HG03521 (cell line): ENCODE data around the gene SPATA21.

Experiments
- ATAC-seq: cut with Tn5 transposase; IDR thresholded peaks from one replicate; pipeline ENCODE4 v1.9.1; 2021; ENCODE audit warnings: mild to moderate bottlenecking, moderate library complexity; ENCODE audit not compliant: unreplicated experiment

Gene SPATA21

GRCh38 chr1:16422041-16422440 lies 15.2 kb downstream of the SPATA21 start:
- no peak for ATAC-seq

DNA sequence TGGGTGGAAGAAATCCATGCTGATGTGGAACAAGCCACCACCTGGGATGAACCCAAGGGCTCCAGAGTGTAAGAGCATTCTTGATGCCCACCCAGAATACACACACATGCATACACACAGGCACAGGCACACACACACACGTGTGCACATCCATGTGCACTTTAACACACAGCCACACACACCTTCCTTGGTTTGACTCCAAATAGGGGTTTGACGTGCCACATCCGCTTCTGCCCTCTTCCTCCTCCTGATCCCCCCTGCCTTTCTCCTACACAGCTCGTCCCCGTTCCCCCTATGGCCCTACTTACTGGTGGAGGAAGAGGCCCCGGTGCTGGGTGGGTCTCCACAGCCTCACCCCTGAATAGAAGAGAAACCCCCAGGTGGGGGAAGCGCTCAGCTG lies 16.0 kb downstream of the SPATA21 start:
- no peak for ATAC-seq

DNA sequence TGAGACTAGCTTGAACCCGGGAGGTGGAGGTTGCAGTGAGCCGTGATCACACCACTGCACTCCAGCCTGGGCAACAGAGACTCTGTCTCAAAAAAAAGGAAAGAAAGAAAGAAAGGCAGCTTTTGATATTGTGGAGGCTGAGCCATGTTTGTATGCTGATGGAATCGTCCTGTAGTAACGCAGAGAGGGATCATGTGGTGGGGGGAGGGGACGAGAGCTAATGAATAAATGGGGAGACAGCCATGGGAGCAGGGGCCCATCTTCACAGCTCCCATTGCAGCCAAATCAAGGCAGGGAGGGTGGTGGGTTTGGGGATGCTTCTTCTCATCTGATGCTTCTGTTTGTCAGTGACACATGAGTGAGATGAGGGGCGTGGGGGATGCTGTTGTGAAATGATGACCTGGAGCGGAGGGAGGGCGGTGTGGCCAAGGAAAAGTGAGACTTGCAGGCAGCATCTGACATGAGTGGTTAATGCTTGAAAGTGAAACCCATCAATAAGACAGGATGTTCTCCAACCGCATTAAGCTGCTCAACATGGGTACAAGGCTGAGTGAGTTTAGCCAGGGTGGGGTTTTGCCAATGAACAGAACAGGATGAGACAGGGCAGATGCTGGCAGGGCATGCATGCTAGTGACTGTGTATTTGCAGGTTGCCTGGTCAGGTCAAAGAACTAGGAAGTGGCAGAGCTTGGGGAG lies 16.7 kb downstream of the SPATA21 start:
- ATAC-seq, result peak; percentile 69

DNA sequence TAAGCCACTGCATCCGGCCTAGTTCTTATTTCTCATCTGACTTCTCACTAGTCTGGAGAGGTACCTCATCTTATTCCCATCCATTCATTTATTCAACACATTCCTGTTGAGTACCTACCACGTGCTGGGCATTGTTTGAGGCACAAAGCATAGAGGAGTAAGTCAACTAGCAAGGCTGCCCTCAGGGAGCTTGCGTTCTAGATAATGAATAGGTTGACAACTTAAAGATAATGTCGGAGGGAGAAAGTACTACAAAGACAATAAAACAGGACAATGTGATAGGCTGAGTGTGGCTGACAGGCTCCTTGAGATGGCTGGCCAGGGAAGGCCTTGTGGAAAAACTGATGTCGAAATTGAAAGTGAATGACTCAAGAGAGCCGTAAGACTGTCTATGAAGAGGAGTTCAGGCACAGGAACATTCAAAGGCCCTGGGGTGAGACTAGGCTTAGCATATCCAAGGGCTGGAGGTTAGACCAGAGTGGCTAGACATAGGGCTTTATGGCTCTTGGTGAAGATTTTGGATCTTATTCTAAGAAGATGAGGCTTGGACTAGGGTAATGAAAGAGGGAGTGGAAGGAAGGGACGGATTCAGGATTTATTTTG lies 18.3 kb downstream of the SPATA21 start:
- no peak for ATAC-seq

GRCh38 chr1:16413191-16413590 lies 24.0 kb downstream of the SPATA21 start:
- no peak for ATAC-seq

DNA sequence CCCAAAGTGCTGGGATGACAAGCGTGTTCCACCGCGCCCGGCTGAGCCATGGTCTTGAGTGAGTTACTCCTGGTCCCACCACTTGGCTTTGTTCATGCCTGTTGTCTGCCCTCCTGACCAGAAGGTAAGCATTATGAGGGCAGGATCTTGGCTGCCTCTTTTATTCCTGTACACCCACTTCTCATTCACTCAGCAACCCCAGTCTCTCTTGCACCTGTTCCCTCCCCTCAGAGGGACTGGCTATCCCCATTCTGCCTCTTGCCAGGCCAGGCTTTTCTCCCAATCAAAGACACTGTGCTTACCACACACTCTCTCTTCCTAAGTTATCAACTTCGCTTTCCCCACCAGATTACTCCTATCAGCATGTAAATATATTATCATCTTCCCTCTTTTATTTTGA lies 26.4 kb downstream of the SPATA21 start:
- ATAC-seq, result no peak

DNA sequence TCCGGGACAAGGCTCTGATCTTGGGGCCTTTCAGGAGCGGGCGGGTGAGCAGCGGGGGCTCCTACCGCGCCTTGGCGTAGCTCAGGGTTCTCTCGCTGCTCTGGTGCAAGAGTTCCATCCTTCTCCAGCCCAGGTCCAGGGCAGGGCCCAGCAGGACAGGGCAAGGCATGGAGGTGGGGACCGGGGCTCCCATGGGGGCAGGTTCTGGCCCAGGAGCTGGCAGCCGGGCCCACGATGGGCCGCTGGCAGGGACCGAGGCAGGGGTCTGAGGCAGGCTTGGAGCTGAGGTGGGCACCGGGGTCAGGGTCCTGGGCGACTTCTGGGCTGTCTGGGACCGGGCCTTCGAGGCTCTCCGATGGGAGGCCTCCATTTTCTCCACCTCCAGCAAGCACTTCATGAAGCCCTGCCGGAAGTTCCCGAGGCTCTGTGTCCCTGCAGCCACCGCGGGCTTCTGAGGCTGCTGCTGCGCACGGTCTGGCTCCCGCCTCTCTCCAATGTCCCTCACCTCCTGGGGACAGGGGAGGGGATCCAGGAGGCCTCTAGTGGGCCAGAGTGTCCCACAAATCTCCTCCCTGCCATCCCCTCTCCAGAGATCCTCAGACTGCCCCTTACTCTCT lies 27.6 kb downstream of the SPATA21 start:
- no peak for ATAC-seq

DNA sequence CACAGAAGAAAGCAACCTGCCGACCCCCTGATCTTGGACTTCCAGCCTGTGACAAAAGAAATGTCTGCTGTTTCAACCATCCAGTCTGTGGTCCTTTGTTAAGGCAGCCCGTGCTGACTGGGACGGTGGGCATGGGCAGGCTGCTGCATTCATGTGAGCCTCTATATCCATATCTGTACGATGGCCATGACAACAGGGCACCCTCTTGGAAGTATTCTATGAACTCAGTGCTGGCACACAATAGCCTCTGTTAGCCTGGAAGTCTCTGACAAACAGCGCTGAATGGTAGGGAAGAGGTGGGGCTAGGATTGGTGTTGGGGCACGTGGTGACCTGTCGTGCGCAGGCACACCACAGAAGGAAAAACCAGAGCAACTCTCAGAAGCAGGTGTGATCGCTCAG lies 30.4 kb downstream of the SPATA21 start:
- no peak for ATAC-seq

DNA sequence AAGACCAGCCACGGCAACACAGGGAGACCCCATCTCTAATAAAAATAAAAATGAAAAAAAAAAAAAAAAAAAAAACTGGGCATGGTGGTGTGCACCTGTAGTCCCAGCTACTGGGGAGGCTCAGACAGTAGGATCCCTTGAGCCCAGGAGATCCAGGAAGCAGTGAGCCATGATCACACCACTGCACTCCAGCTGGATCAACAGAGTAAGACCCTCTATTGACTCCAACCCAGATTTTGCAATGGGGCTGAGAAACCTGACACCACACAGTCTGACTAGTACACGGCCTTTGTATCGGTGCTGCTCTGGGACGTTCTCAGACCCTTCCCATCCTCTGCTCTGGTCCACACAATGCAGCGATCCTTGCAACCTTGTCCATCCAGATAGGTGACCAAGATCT lies 31.8 kb downstream of the SPATA21 start:
- ATAC-seq, result no peak

GRCh38 chr1:16402742-16403141 lies 34.5 kb downstream of the SPATA21 start:
- ATAC-seq, result no peak

GRCh38 chr1:16398371-16398953 lies 38.8 kb downstream of the SPATA21 start:
- ATAC-seq, result no peak

DNA sequence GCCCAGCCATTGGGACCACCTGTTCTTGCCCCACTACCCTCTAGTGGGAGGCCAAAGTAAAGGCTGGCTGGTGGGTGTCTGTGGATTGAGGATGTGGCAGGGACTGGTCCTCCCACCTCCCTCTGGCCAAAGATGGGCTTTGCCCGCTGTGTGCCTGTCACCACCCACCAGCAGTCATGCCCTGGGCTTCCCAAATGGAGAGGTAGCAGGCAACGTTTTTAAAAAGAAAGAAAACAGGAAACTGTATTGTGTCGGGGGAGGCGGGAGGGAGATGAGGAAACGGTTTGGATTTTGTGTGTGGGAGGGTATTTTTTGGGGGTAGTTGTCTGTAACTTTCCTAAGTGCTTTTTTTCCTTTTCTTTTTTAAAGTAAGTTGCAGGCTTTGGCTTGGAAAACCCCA lies 40.1 kb downstream of the SPATA21 start:
- no peak for ATAC-seq

DNA sequence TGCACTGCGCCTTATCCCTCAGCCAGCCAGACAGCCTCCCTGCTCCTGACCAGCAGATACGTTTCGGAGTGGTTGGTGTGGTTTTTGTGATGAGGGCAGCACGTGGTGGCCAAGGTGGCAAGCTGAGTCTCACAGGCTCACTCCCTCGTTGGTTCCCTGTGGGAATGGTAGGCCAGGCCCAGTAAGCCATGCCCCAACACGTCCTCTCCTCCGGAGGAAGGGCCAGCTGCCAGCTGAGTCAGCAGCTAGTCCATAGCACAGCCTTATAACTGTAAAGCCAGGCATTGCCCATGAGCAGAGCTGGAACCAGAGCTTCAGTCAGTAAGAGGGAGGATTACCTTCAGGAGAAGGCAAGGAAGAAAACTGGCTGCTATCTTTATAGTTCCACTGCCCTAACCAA lies 40.6 kb downstream of the SPATA21 start:
- no peak for ATAC-seq

DNA sequence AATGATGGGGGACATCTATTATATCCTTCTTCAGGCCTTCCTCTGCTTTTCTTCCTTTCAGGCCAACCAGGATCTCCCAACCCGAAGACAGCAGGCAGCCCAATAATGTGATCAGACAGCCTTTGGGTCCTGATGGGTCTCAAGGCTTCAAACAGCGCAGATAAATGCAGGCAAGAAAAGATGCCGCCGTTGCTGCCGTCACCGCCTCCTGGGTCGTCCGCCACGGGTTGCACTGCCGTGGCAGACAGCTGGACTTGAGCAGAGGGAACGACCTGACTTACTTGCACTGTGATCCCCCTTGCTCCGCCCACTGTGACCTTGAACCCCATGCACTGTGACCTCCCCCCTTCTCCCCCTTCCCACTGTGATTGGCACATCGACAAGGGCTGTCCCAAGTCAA lies 42.2 kb downstream of the SPATA21 start:
- no peak for ATAC-seq

- no peak for ATAC-seq
Measured at GRCh38 chr1:16393570-16394521, 43.4 kb downstream of the SPATA21 start.

DNA sequence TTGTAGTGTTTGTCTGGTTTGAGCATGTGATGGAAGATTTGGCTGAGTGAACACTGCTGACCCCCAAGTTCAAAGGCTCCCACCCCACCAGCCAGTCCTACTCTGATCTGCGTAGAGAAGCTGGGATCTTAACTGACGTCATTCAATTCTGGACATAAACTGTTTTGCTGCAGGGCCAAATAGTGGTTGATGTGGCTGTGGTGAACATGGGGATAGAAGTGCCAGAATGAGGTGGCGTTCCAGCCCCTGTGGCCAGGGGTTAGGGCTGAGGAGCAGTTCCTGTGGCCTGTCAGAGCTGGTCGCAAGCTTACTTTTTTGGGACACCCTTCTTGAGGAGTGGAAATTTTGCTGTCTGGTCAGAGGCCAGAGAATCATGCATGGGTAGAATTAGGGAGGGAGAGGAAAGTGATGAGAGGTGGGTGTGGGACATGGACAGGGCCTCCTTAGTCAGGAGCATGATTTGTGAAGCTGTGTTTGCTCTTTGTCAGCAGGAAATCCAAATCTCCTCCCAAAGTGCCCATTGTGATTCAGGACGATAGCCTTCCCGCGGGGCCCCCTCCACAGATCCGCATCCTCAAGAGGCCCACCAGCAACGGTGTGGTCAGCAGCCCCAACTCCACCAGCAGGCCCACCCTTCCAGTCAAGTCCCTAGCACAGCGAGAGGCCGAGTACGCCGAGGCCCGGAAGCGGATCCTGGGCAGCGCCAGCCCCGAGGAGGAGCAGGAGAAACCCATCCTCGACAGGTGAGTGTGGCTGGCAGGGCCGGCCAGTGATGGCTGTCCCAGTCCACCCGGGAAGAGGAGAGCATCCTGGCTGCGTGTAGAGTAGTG lies 44.3 kb downstream of the SPATA21 start:
- ATAC-seq, result no peak

DNA sequence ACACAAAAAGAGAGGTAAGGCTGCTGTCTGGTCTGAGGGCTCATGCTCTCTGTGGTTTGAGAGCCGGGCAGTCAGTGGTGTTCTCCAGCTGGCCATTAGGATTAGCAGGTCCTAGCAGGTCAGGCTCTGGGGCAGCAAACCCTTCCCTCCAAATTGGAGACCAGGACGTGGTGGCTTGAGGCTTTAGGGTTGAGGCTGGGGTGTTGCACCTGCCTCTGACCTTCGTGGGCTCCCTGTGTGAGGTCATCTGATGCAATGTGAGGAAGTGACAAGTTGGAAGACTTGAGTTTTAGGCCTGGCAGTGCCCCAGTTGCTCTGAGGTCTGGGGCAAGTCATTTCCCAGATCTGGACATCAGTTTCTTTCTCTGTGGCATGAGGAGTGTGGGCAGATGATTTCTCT lies 45.8 kb downstream of the SPATA21 start:
- ATAC-seq, result no peak

GRCh38 chr1:16387201-16388188 lies 49.7 kb downstream of the SPATA21 start:
- ATAC-seq, result no peak
